T-helper 22 cell (primary cell): ENCODE results near the gene KIF25.

Source experiments
- DNase-seq: peaks from one replicate; pipeline ENCODE4 v3.0.0-alpha.2; 2020; ENCODE audit warnings: low read depth

KIF25 gene

GRCh38 chr6:168051648-168052047 lies 54.2 kb downstream of the KIF25 start:
- DNase-seq = no peak

- DNase-seq = no peak
Measured at GRCh38 chr6:168052291-168052891, 54.9 kb downstream of the KIF25 start.

GRCh38 chr6:168053086-168053956 lies 55.9 kb downstream of the KIF25 start:
- no peak for DNase-seq

- no peak for DNase-seq
Measured at GRCh38 chr6:168053957-168054471, 56.5 kb downstream of the KIF25 start.

- no peak for DNase-seq
Measured at GRCh38 chr6:168054765-168055560, 57.5 kb downstream of the KIF25 start.

- no peak for DNase-seq
Measured at GRCh38 chr6:168055696-168056489, 58.4 kb downstream of the KIF25 start.

- DNase-seq = no peak
Measured at GRCh38 chr6:168056892-168057527, 59.5 kb downstream of the KIF25 start.

GRCh38 chr6:168057836-168058235 lies 60.4 kb downstream of the KIF25 start:
- DNase-seq = no peak

- DNase-seq = no peak
Measured at GRCh38 chr6:168058691-168059551, 61.5 kb downstream of the KIF25 start.

GRCh38 chr6:168060521-168060931 lies 63.1 kb downstream of the KIF25 start:
- no peak for DNase-seq

GRCh38 chr6:168061269-168062210 lies 64.1 kb downstream of the KIF25 start:
- no peak for DNase-seq

GRCh38 chr6:168062346-168063289 lies 65.1 kb downstream of the KIF25 start:
- DNase-seq = no peak

GRCh38 chr6:168063431-168063830 lies 66.0 kb downstream of the KIF25 start:
- no peak for DNase-seq

- DNase-seq = no peak
Measured at GRCh38 chr6:168064226-168064807, 66.8 kb downstream of the KIF25 start.

- DNase-seq = no peak
Measured at GRCh38 chr6:168067081-168067759, 69.7 kb downstream of the KIF25 start.

- DNase-seq = no peak
Measured at GRCh38 chr6:168070804-168071203, 73.3 kb downstream of the KIF25 start.

GRCh38 chr6:168071620-168072019 lies 74.1 kb downstream of the KIF25 start:
- DNase-seq = no peak
